HepG2 (cell line): Measurements from ENCODE around the gene TUBGCP3. TPM values are rescaled to one million over a fixed set of nuclear protein-coding genes. Genes with fewer than 3 reads are reported as not detected.

Source experiments
- ATAC-seq: fragments of 200-7000 bp; cut with Tn5 transposase; 3 replicates; pipeline ENCODE4 v1.9.1; 2020; ENCODE audit warnings: mild to moderate bottlenecking, moderate library complexity
- BruUV-seq: library from RNA; stranded (reverse); fragments of 400-500 nt; replicated peaks from 2 replicates; lab custom pipeline; 2021; lab: Mats Ljungman, UMichigan
- CTCF ChIA-PET: fragments of 300-600 bp; formaldehyde crosslinking; extraction: SDS; loops from one replicate; lab custom pipeline; 2021; ENCODE audit warnings: low total read pairs, inconsistent platforms, low intra/inter-chr PET ratio; lab: Yijun Ruan, JAX
- POLR2A ChIA-PET: fragments of 350-600 bp; sonication (Branson Sonifier 250); formaldehyde crosslinking; loops from one replicate; lab custom pipeline; 2020; ENCODE audit warnings: antibody characterized with exemption, inconsistent platforms; lab: Yijun Ruan, JAX
- DNase-seq: peaks from one replicate; pipeline ENCODE4 v3.0.0-alpha.2; 2015; ENCODE audit warnings: low spot score
- FAIRE-seq: peaks from 3 replicates; lab custom pipeline; 2011; peaks lifted over from hg19 to GRCh38; lab: Jason Lieb, UNC
- H2AFZ ChIP-seq: one replicate; pipeline ENCODE4 v1.6.1; 2011; ENCODE audit warnings: low read length, inconsistent platforms
- H3K27ac ChIP-seq: fragments of 300-600 bp; 3 replicates; pipeline ENCODE4 v1.8.0; 2011; ENCODE audit warnings: mixed run types, mild to moderate bottlenecking, mixed read lengths, low read length, inconsistent platforms; ENCODE audit not compliant: insufficient read depth; ENCODE audit errors: extremely low read length
- H3K27me3 ChIP-seq, 2 experiments: fragments of 200-600 bp in 1 of 2; 2 replicates in 1 of 2; 3 replicates in 1 of 2; pipeline versions ENCODE4 v1.6.0 to v1.8.0; 2011; ENCODE audit warnings: low read length in 2 of 2, mild to moderate bottlenecking in 2 of 2, moderate library complexity in 2 of 2, inconsistent platforms in 1 of 2; ENCODE audit not compliant: insufficient read depth in 2 of 2, control insufficient read depth in 1 of 2
- H3K36me3 ChIP-seq, 2 experiments: fragments of 200-600 bp in 1 of 2; replicated peaks in 1 of 2; 2 replicates in 1 of 2; 3 replicates in 1 of 2; pipeline versions ENCODE4 v1.5.1 to v1.8.0; 2011; ENCODE audit warnings: low read length in 2 of 2, inconsistent platforms in 1 of 2; ENCODE audit not compliant: insufficient read depth in 2 of 2, control insufficient read depth in 1 of 2
- H3K4me1 ChIP-seq: 2 replicates; pipeline ENCODE4 v1.5.1; 2012; ENCODE audit warnings: low read length, inconsistent platforms; ENCODE audit not compliant: insufficient read depth
- H3K4me2 ChIP-seq: 2 replicates; pipeline ENCODE4 v1.6.0; 2011; ENCODE audit warnings: low read depth, low read length, inconsistent platforms
- H3K4me3 ChIP-seq, 3 experiments: fragments of 200-600 bp in 1 of 3; sonication (generic), shearing (Covaris generic) in 1 of 3; replicated peaks in 1 of 3; 2 replicates each; pipeline ENCODE4 v1.5.1; 2011 to 2016; ENCODE audit warnings: low read length in 3 of 3, inconsistent platforms in 2 of 3, low read depth in 2 of 3, mild to moderate bottlenecking in 2 of 3, control low read depth in 1 of 3, mixed read lengths in 1 of 3; ENCODE audit not compliant: insufficient read depth in 1 of 3
- H3K79me2 ChIP-seq: one replicate; pipeline ENCODE4 v1.6.1; 2011; ENCODE audit warnings: low read length, inconsistent platforms; ENCODE audit not compliant: insufficient read depth
- H3K9ac ChIP-seq: 2 replicates; pipeline ENCODE4 v1.6.0; 2011; ENCODE audit warnings: mild to moderate bottlenecking, low read depth, low read length, inconsistent platforms; ENCODE audit not compliant: insufficient read depth
- H3K9me3 ChIP-seq: 2 replicates; pipeline ENCODE4 v1.5.1; 2012; ENCODE audit warnings: mild to moderate bottlenecking, low read length
- H4K20me1 ChIP-seq: 2 replicates; pipeline ENCODE4 v1.6.0; 2011; ENCODE audit warnings: inconsistent platforms, mild to moderate bottlenecking, low read length, moderate library complexity; ENCODE audit not compliant: insufficient read depth
- CHD4 ChIP-seq: fragments of 200-600 bp; sonication (generic); IDR thresholded peaks from 2 replicates; pipeline ENCODE4 v1.7.0; 2017; ENCODE audit warnings: mild to moderate bottlenecking, low read length, borderline replicate concordance
- CREB1 ChIP-seq, 2 experiments: fragments of 450-650 bp in 1 of 2; IDR thresholded peaks; 2 replicates each; pipeline ENCODE4 v1.6.1; 2016 to 2017; ENCODE audit warnings: control low read depth in 1 of 2, mild to moderate bottlenecking in 1 of 2, missing compliant biosample characterization in 1 of 2, missing genetic modification characterization in 1 of 2
- DNMT3B ChIP-seq: conservative IDR thresholded peaks from 2 replicates; pipeline ENCODE4 v1.6.1; 2016; ENCODE audit warnings: missing biosample characterization, control low read depth
- HNF4A ChIP-seq: sonication (generic); formaldehyde crosslinking; IDR thresholded peaks from 2 replicates; pipeline ENCODE4 v1.4.0; 2020; ENCODE audit warnings: missing genetic modification reagents
- HOXA3 ChIP-seq: sonication (generic); formaldehyde crosslinking; IDR thresholded peaks from 2 replicates; pipeline ENCODE4 v1.5.0; 2020; ENCODE audit warnings: missing genetic modification reagents
- REL ChIP-seq: sonication (generic); formaldehyde crosslinking; conservative IDR thresholded peaks from 2 replicates; pipeline ENCODE4 v1.8.0; 2022; ENCODE audit warnings: mild to moderate bottlenecking, missing genetic modification reagents, moderate library complexity
- SAP130 ChIP-seq: IDR thresholded peaks from 2 replicates; pipeline ENCODE4 v1.6.1; 2016; ENCODE audit warnings: low read depth
- ZBTB33 ChIP-seq: sonication (generic); formaldehyde crosslinking; IDR thresholded peaks from 2 replicates; pipeline ENCODE4 v1.4.0; 2020; ENCODE audit warnings: missing genetic modification reagents
- ZNF501 ChIP-seq: sonication (generic); formaldehyde crosslinking; IDR thresholded peaks from 2 replicates; pipeline ENCODE4 v1.5.1; 2020; ENCODE audit warnings: mild to moderate bottlenecking, moderate library complexity, missing genetic modification reagents
- ZNF547 ChIP-seq: sonication (generic); formaldehyde crosslinking; IDR thresholded peaks from 2 replicates; pipeline ENCODE4 v1.5.1; 2020; ENCODE audit warnings: mild to moderate bottlenecking, missing genetic modification reagents
- ZNF660 ChIP-seq: sonication (generic); formaldehyde crosslinking; IDR thresholded peaks from 2 replicates; pipeline ENCODE4 v1.5.1; 2020; ENCODE audit warnings: mild to moderate bottlenecking, low read depth, missing genetic modification reagents, borderline replicate concordance
- ZNF841 ChIP-seq: sonication (generic); formaldehyde crosslinking; IDR thresholded peaks from 2 replicates; pipeline ENCODE4 v1.8.1; 2023; ENCODE audit warnings: missing genetic modification reagents, borderline replicate concordance
- WGBS: methylation state at CpG from one replicate; pipeline ENCODE4 v1.1.6; 2017; ENCODE audit warnings: low lambda C conversion rate; 5-methylcytosine and 5-hydroxymethylcytosine counted together
- in situ Hi-C: cut with HindIII; loops from 2 replicates; pipeline ENCODE4 v1.10.0; 2017; ENCODE audit warnings: low pct_unique_long_range_greater_than_20kb; ENCODE audit not compliant: extremely low pct_ligation_motif_present
- intact Hi-C: fragments of 100-400 bp; cut with micrococcal nuclease; formaldehyde crosslinking; loops from one replicate; pipeline ENCODE4 v1.10.0; 2022; ENCODE audit not compliant: unreplicated experiment
- polyA plus RNA-seq, 8 experiments: library from polyadenylated mRNA; depleted of rRNA in 3 of 8; stranded (reverse) in 7 of 8; unstranded in 1 of 8; fragments of >200 nt; fragmentation: Illumina TruSeq in 4 of 8; extraction: Trizol in 4 of 8; gene quantifications; 2 replicates each; pipeline versions ENCODE4 v1.2.1 to v1.2.3, GENCODE V29; 2011 to 2016; ENCODE audit warnings: low read depth in 4 of 8, missing spikeins in 1 of 8, mixed read lengths in 1 of 8; ENCODE audit not compliant: insufficient read depth in 1 of 8
- total RNA-seq, 5 experiments: library from RNA; depleted of rRNA; stranded (reverse); fragments of >200 nt; fragmentation: Illumina TruSeq; extraction: Trizol; gene quantifications; 2 replicates each; pipeline ENCODE4 v1.2.3, GENCODE V29; 2016; ENCODE audit warnings: low read depth in 1 of 5

TUBGCP3 gene
- total and polyA plus RNA-seq, 2 of the 13 experiments (the other 11 are each of a cell fraction or from before 2014, with no cell fraction given) = 12.6 to 15.5 TPM

- Histone ChIP-seq H2AFZ (no peak overlapping the region), H3K9ac (no peak overlapping the region), H3K9me3 (no peaks in the 10 kb centered on the region), H3K36me3 (no peaks in the 10 kb centered on the region), H3K27me3 (peaks cover 9 to 69% of the 10 kb centered on the region in 2 experiments), H3K4me3 (no peak overlapping the region; a peak in 1 of 6 replicates)
- no peak for DNase-seq
- no TSS peak for BruUV-seq
- intact Hi-C loops = loop anchor here (1.0 to 5.0 kb wide), 2 partner anchors 256 to 641 kb away; no protein-coding TSS in a partner anchor
- CTCF ChIA-PET = no interaction called here
- WGBS = 40% methylated on average over 4 of the region's 18 CpGs
- TF ChIP-seq SAP130 = no peak
- TF ChIP-seq ZBTB33 (CRISPR knock-in tag) = peak; percentile 71
- TF ChIP-seq CREB1 (IDR thresholded peaks at IDR 0.05) = no peak
- TF ChIP-seq CREB1 (CRISPR knock-in tag; IDR thresholded peaks at IDR 0.05) = no peak
- peak; percentile 36 for TF ChIP-seq HNF4A (CRISPR knock-in tag)
- no peak for TF ChIP-seq ZNF841 (CRISPR knock-in tag)
- TF ChIP-seq REL = no peak
- no peak for TF ChIP-seq DNMT3B (CRISPR knock-in tag)
- no peak for TF ChIP-seq ZNF660 (CRISPR knock-in tag)
- no peak for TF ChIP-seq ZNF547 (CRISPR knock-in tag)
- TF ChIP-seq ZNF501 (CRISPR knock-in tag) = no peak
- TF ChIP-seq HOXA3 (CRISPR knock-in tag) = no peak
- TF ChIP-seq CHD4 = no peak
- TF ChIP-seq, all 625 proteins: peak for 2
- POLR2A ChIA-PET = no interaction called here
- FAIRE-seq = no peak
- Histone ChIP-seq H3K4me2 (peak overlapping the region; percentile 42; the same call in 1 of the 2 replicates), H3K79me2 (no peaks in the 10 kb centered on the region), H3K4me1 (peaks cover 11% of the 10 kb centered on the region), H3K27ac (no peak overlapping the region), H4K20me1 (no peaks in the 10 kb centered on the region; the same call in 1 of the 2 replicates)
- in situ Hi-C loops = no loop called here
- peak; percentile 39 for ATAC-seq
Measured at GRCh38 chr13:112617754-112618375, 29.9 kb upstream of the TUBGCP3 start.
